SK-N-SH treated with all-trans-retinoic acid at 6 μM for 48 hours (cell line): ENCODE measurements around the gene A1CF.

Experiments
- ATAC-seq: fragments of 200-7000 bp; cut with Tn5 transposase; 3 replicates; pipeline ENCODE4 v1.9.1; 2020; ENCODE audit warnings: mild to moderate bottlenecking, moderate library complexity
- ARNTL ChIP-seq: fragments of 450-650 bp; formaldehyde crosslinking; IDR thresholded peaks from 2 replicates; pipeline ENCODE4 v1.5.0; 2020; ENCODE audit warnings: low read depth, mild to moderate bottlenecking, moderate library complexity, borderline replicate concordance
- BACH2 ChIP-seq: fragments of 250-450 bp; sonication (Bioruptor Pico); IDR thresholded peaks from 2 replicates; pipeline ENCODE4 v1.9.0; 2021; ENCODE audit warnings: mild to moderate bottlenecking, borderline replicate concordance
- CREB5 ChIP-seq: fragments of 250-450 bp; sonication (Bioruptor Pico); IDR thresholded peaks from 2 replicates; pipeline ENCODE4 v1.5.1; 2020; ENCODE audit warnings: low read depth, mild to moderate bottlenecking, moderate library complexity
- CSDC2 ChIP-seq: fragments of 250-450 bp; sonication (Bioruptor Pico); IDR thresholded peaks from 2 replicates; pipeline ENCODE4 v1.5.0; 2020; ENCODE audit warnings: mild to moderate bottlenecking, moderate library complexity
- CSRNP3 ChIP-seq: fragments of 250-450 bp; sonication (Bioruptor Pico); IDR thresholded peaks from 2 replicates; pipeline ENCODE4 v1.5.1; 2021; ENCODE audit warnings: mild to moderate bottlenecking, moderate library complexity
- ESRRG ChIP-seq: fragments of 250-450 bp; sonication (Bioruptor Pico); IDR thresholded peaks from 2 replicates; pipeline ENCODE4 v1.6.1; 2021; ENCODE audit warnings: mild to moderate bottlenecking
- GLIS3 ChIP-seq: fragments of 250-450 bp; sonication (Bioruptor Pico); IDR thresholded peaks from 2 replicates; pipeline ENCODE4 v1.5.0; 2020; ENCODE audit warnings: mild to moderate bottlenecking, moderate library complexity
- ISL1 ChIP-seq: fragments of 250-450 bp; sonication (Bioruptor Pico); IDR thresholded peaks from 2 replicates; pipeline ENCODE4 v2.1.2; 2022; ENCODE audit warnings: mild to moderate bottlenecking, moderate library complexity
- OSR1 ChIP-seq: fragments of 250-450 bp; sonication (Bioruptor Pico); IDR thresholded peaks from 2 replicates; pipeline ENCODE4 v1.8.0; 2022; ENCODE audit warnings: moderate library complexity, mild to moderate bottlenecking, inconsistent platforms
- PATZ1 ChIP-seq: fragments of 250-450 bp; sonication (Bioruptor Pico); IDR thresholded peaks from 2 replicates; pipeline ENCODE4 v1.8.0; 2020; ENCODE audit warnings: mild to moderate bottlenecking, moderate library complexity, borderline replicate concordance
- PPARA ChIP-seq: fragments of 250-450 bp; sonication (Bioruptor Pico); IDR thresholded peaks from 2 replicates; pipeline ENCODE4 v1.5.0; 2020; ENCODE audit warnings: mild to moderate bottlenecking, borderline replicate concordance
- RARB ChIP-seq: fragments of 250-450 bp; sonication (Bioruptor Pico); IDR thresholded peaks from 2 replicates; pipeline ENCODE4 v1.8.0; 2021; ENCODE audit warnings: mild to moderate bottlenecking, moderate library complexity
- SNAI2 ChIP-seq: fragments of 250-450 bp; sonication (Bioruptor Pico); IDR thresholded peaks from 2 replicates; pipeline ENCODE4 v1.5.0; 2020; ENCODE audit warnings: mild to moderate bottlenecking, moderate library complexity
- TCF4 ChIP-seq: fragments of 250-450 bp; sonication (Bioruptor Pico); IDR thresholded peaks from 2 replicates; pipeline ENCODE4 v1.8.0; 2021; ENCODE audit warnings: mild to moderate bottlenecking, moderate library complexity, borderline replicate concordance
- TOX ChIP-seq: fragments of 250-450 bp; sonication (Bioruptor Pico); IDR thresholded peaks from 2 replicates; pipeline ENCODE4 v1.8.0; 2021; ENCODE audit warnings: mild to moderate bottlenecking, moderate library complexity, borderline replicate concordance
- ZC3H10 ChIP-seq: fragments of 250-450 bp; sonication (Bioruptor Pico); IDR thresholded peaks from 2 replicates; pipeline ENCODE4 v1.5.1; 2021; ENCODE audit warnings: mild to moderate bottlenecking, moderate library complexity
- ZFP3 ChIP-seq: fragments of 250-450 bp; sonication (Bioruptor Pico); IDR thresholded peaks from 2 replicates; pipeline ENCODE4 v1.5.0; 2020; ENCODE audit warnings: mild to moderate bottlenecking, moderate library complexity
- ZFP30 ChIP-seq: fragments of 450-650 bp; formaldehyde crosslinking; IDR thresholded peaks from 2 replicates; pipeline ENCODE4 v1.5.0; 2022; ENCODE audit warnings: mild to moderate bottlenecking, moderate library complexity
- ZNF8 ChIP-seq: fragments of 450-650 bp; formaldehyde crosslinking; IDR thresholded peaks from 2 replicates; pipeline ENCODE4 v1.5.0; 2020; ENCODE audit warnings: mild to moderate bottlenecking, moderate library complexity
- TF ChIP-seq, protein P1 (sequence below): fragments of 250-450 bp; sonication (Bioruptor Pico); IDR thresholded peaks from 2 replicates; pipeline ENCODE4 v1.8.0; 2021; ENCODE audit warnings: low read depth, mild to moderate bottlenecking, moderate library complexity, borderline replicate concordance

Gene A1CF, protein sequence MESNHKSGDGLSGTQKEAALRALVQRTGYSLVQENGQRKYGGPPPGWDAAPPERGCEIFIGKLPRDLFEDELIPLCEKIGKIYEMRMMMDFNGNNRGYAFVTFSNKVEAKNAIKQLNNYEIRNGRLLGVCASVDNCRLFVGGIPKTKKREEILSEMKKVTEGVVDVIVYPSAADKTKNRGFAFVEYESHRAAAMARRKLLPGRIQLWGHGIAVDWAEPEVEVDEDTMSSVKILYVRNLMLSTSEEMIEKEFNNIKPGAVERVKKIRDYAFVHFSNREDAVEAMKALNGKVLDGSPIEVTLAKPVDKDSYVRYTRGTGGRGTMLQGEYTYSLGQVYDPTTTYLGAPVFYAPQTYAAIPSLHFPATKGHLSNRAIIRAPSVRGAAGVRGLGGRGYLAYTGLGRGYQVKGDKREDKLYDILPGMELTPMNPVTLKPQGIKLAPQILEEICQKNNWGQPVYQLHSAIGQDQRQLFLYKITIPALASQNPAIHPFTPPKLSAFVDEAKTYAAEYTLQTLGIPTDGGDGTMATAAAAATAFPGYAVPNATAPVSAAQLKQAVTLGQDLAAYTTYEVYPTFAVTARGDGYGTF

GRCh38 chr10:50885097-50885859 is at the start of gene A1CF:
TSS of gene A1CF (minus strand) at chr10:50885627. CDS start at chr10:50859940, 25,687 bp downstream.
- ATAC-seq: no peak
- TF ChIP-seq RARB (CRISPR knock-in tag) (no peak), CREB5 (CRISPR knock-in tag) (no peak), ZNF8 (CRISPR knock-in tag) (no peak), TOX (no peak), ZFP30 (CRISPR knock-in tag) (no peak), GLIS3 (no peak), SNAI2 (CRISPR knock-in tag) (no peak), TCF4 (CRISPR knock-in tag) (no peak), ARNTL (CRISPR knock-in tag) (no peak), ESRRG (CRISPR knock-in tag) (no peak), ZC3H10 (CRISPR knock-in tag) (no peak)
- TF ChIP-seq, protein P1, sequence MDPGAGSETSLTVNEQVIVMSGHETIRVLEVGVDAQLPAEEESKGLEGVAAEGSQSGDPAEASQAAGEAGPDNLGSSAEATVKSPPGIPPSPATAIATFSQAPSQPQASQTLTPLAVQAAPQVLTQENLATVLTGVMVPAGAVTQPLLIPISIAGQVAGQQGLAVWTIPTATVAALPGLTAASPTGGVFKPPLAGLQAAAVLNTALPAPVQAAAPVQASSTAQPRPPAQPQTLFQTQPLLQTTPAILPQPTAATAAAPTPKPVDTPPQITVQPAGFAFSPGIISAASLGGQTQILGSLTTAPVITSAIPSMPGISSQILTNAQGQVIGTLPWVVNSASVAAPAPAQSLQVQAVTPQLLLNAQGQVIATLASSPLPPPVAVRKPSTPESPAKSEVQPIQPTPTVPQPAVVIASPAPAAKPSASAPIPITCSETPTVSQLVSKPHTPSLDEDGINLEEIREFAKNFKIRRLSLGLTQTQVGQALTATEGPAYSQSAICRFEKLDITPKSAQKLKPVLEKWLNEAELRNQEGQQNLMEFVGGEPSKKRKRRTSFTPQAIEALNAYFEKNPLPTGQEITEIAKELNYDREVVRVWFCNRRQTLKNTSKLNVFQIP (CRISPR knock-in tag): no peak

DNA sequence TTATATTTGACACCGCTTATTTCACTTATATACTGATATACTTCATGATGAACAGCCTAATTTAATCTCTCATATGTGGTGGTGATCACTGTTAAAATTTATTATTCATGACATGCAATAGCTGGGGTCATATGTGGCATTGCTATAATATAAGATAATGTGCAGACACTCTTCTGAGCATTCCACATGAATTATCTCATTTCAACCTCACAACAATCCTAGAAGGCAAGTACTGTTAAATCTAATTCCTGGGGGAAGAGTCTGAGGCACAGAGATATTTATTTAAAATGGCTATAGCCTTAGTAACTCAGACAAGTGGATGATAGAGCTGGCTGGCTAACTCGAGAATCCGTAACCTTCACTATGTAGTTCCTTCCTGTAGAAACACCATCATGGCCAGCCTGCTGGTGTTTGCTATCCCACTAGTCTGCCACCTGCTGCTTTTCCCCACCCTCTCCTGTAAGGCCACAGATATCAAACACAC is 46.6 kb upstream of the A1CF start:
- TF ChIP-seq PPARA (no peak), CREB5 (CRISPR knock-in tag) (0 out of 2 replicates have a peak, but pooled peaks have one; percentile 43), ISL1 (CRISPR knock-in tag) (peak; percentile 67)

GRCh38 chr10:50929670-50930069 is 44.2 kb upstream of the A1CF start:
- no peak for TF ChIP-seq ISL1 (CRISPR knock-in tag)
- no peak for TF ChIP-seq RARB (CRISPR knock-in tag)
- TF ChIP-seq PPARA: no peak
- no peak for TF ChIP-seq ZFP30 (CRISPR knock-in tag)
- TF ChIP-seq SNAI2 (CRISPR knock-in tag): no peak
- no peak for TF ChIP-seq ZFP3
- ATAC-seq: no peak

More for the DNA sequence above, 46.6 kb upstream of the A1CF start:
- ATAC-seq: peak; percentile 74

GRCh38 chr10:50928190-50928552 is 42.7 kb upstream of the A1CF start:
- TF ChIP-seq CREB5 (CRISPR knock-in tag) (no peak), BACH2 (CRISPR knock-in tag) (no peak), ISL1 (CRISPR knock-in tag) (no peak), CSDC2 (CRISPR knock-in tag) (no peak), SNAI2 (CRISPR knock-in tag) (no peak), ESRRG (CRISPR knock-in tag) (no peak), ARNTL (CRISPR knock-in tag) (no peak), PATZ1 (CRISPR knock-in tag) (no peak), ZNF8 (CRISPR knock-in tag) (no peak), RARB (CRISPR knock-in tag) (no peak), TOX (no peak), OSR1 (CRISPR knock-in tag) (no peak), ZFP30 (CRISPR knock-in tag) (no peak), ZC3H10 (CRISPR knock-in tag) (no peak), CSRNP3 (CRISPR knock-in tag) (no peak)
- no peak for ATAC-seq
